C4-2B (cell line): ENCODE results near the gene BRINP2.

Experiments used
- ZFX ChIP-seq: fragments of 450-650 bp; IDR thresholded peaks from 2 replicates; pipeline ENCODE4 v1.6.1; 2017
- TF ChIP-seq, protein P1 (sequence below): fragments of 450-650 bp; conservative IDR thresholded peaks from 2 replicates; pipeline ENCODE4 v1.5.1; 2017; ENCODE audit warnings: mild to moderate bottlenecking

DNA sequence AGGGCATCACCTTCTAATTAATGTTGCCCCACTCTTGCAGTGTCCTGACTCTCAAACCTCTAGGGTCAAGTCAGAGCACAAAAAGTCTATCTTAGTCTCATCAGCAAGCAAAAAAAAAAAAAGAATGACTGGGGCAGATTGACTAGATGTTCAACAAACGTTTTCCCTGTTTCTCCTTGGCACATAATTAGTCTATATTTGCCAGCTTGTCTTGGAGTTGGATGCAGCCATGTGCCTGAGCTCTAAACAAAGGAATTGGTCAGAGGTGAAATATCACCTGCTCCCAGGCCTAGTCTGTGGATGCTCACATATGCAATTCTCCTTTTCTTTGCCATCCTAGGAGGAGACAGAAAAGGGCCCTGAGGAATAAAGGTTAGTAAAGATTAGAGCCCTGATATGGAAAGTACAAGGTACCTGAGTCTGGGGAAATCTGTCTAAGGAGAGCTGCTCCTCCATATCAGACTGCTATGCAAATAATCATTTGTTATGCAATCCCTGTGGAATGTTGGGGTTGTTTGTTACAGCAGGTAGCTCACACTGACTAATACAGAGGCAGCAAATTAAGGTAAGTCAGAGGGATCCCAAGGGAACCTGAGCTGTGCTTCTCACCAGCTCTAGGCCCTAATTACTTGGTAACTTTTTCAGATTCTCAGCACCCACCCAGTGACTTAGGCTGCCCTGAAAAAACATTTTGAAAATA lies 130.8 kb downstream of the BRINP2 start:
- TF ChIP-seq, protein P1, sequence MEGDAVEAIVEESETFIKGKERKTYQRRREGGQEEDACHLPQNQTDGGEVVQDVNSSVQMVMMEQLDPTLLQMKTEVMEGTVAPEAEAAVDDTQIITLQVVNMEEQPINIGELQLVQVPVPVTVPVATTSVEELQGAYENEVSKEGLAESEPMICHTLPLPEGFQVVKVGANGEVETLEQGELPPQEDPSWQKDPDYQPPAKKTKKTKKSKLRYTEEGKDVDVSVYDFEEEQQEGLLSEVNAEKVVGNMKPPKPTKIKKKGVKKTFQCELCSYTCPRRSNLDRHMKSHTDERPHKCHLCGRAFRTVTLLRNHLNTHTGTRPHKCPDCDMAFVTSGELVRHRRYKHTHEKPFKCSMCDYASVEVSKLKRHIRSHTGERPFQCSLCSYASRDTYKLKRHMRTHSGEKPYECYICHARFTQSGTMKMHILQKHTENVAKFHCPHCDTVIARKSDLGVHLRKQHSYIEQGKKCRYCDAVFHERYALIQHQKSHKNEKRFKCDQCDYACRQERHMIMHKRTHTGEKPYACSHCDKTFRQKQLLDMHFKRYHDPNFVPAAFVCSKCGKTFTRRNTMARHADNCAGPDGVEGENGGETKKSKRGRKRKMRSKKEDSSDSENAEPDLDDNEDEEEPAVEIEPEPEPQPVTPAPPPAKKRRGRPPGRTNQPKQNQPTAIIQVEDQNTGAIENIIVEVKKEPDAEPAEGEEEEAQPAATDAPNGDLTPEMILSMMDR: no peak
- no peak for TF ChIP-seq ZFX
